HepG2 (cell line): Measurements from ENCODE around the gene AKAP9. TPM values are rescaled to one million over a fixed set of nuclear protein-coding genes. Genes with fewer than 3 reads are reported as not detected.
A peak's percentile ranks its signal among the peaks of the same experiment; 100 is the strongest.
"Not testable (repeated sequence)": the region's sequence is repeated elsewhere in the genome, so short reads cannot be mapped to it uniquely, and the experiment has no call there.

Experiments
- ATAC-seq: fragments of 200-7000 bp; cut with Tn5 transposase; 3 replicates; pipeline ENCODE4 v1.9.1; 2020; ENCODE audit warnings: mild to moderate bottlenecking, moderate library complexity
- BruUV-seq: library from RNA; stranded (reverse); fragments of 400-500 nt; replicated peaks from 2 replicates; lab custom pipeline; 2021; lab: Mats Ljungman, UMichigan
- CTCF ChIA-PET: fragments of 300-600 bp; formaldehyde crosslinking; extraction: SDS; loops from one replicate; lab custom pipeline; 2021; ENCODE audit warnings: low total read pairs, inconsistent platforms, low intra/inter-chr PET ratio; lab: Yijun Ruan, JAX
- POLR2A ChIA-PET: fragments of 350-600 bp; sonication (Branson Sonifier 250); formaldehyde crosslinking; loops from one replicate; lab custom pipeline; 2020; ENCODE audit warnings: antibody characterized with exemption, inconsistent platforms; lab: Yijun Ruan, JAX
- DNase-seq: peaks from one replicate; pipeline ENCODE4 v3.0.0-alpha.2; 2015; ENCODE audit warnings: low spot score
- FAIRE-seq: peaks from 3 replicates; lab custom pipeline; 2011; peaks lifted over from hg19 to GRCh38; lab: Jason Lieb, UNC
- H2AFZ ChIP-seq: one replicate; pipeline ENCODE4 v1.6.1; 2011; ENCODE audit warnings: low read length, inconsistent platforms
- H3K27ac ChIP-seq: fragments of 300-600 bp; 3 replicates; pipeline ENCODE4 v1.8.0; 2011; ENCODE audit warnings: mixed run types, mild to moderate bottlenecking, mixed read lengths, low read length, inconsistent platforms; ENCODE audit not compliant: insufficient read depth; ENCODE audit errors: extremely low read length
- H3K27me3 ChIP-seq, 2 experiments: fragments of 200-600 bp in 1 of 2; 2 replicates in 1 of 2; 3 replicates in 1 of 2; pipeline versions ENCODE4 v1.6.0 to v1.8.0; 2011; ENCODE audit warnings: low read length in 2 of 2, mild to moderate bottlenecking in 2 of 2, moderate library complexity in 2 of 2, inconsistent platforms in 1 of 2; ENCODE audit not compliant: insufficient read depth in 2 of 2, control insufficient read depth in 1 of 2
- H3K36me3 ChIP-seq, 2 experiments: fragments of 200-600 bp in 1 of 2; replicated peaks in 1 of 2; 2 replicates in 1 of 2; 3 replicates in 1 of 2; pipeline versions ENCODE4 v1.5.1 to v1.8.0; 2011; ENCODE audit warnings: low read length in 2 of 2, inconsistent platforms in 1 of 2; ENCODE audit not compliant: insufficient read depth in 2 of 2, control insufficient read depth in 1 of 2
- H3K4me1 ChIP-seq: 2 replicates; pipeline ENCODE4 v1.5.1; 2012; ENCODE audit warnings: low read length, inconsistent platforms; ENCODE audit not compliant: insufficient read depth
- H3K4me2 ChIP-seq: 2 replicates; pipeline ENCODE4 v1.6.0; 2011; ENCODE audit warnings: low read depth, low read length, inconsistent platforms
- H3K4me3 ChIP-seq, 3 experiments: fragments of 200-600 bp in 1 of 3; sonication (generic), shearing (Covaris generic) in 1 of 3; replicated peaks in 1 of 3; 2 replicates each; pipeline ENCODE4 v1.5.1; 2011 to 2016; ENCODE audit warnings: low read length in 3 of 3, inconsistent platforms in 2 of 3, low read depth in 2 of 3, mild to moderate bottlenecking in 2 of 3, control low read depth in 1 of 3, mixed read lengths in 1 of 3; ENCODE audit not compliant: insufficient read depth in 1 of 3
- H3K79me2 ChIP-seq: one replicate; pipeline ENCODE4 v1.6.1; 2011; ENCODE audit warnings: low read length, inconsistent platforms; ENCODE audit not compliant: insufficient read depth
- H3K9ac ChIP-seq: 2 replicates; pipeline ENCODE4 v1.6.0; 2011; ENCODE audit warnings: mild to moderate bottlenecking, low read depth, low read length, inconsistent platforms; ENCODE audit not compliant: insufficient read depth
- H3K9me3 ChIP-seq: 2 replicates; pipeline ENCODE4 v1.5.1; 2012; ENCODE audit warnings: mild to moderate bottlenecking, low read length
- H4K20me1 ChIP-seq: 2 replicates; pipeline ENCODE4 v1.6.0; 2011; ENCODE audit warnings: inconsistent platforms, mild to moderate bottlenecking, low read length, moderate library complexity; ENCODE audit not compliant: insufficient read depth
- ATRX ChIP-seq: sonication (generic); formaldehyde crosslinking; IDR thresholded peaks from 2 replicates; pipeline ENCODE4 v1.4.0; 2020; ENCODE audit warnings: missing genetic modification reagents, borderline replicate concordance
- MAFF ChIP-seq: IDR thresholded peaks from 2 replicates; pipeline ENCODE4 v1.6.1; 2011; ENCODE audit warnings: low read depth, low read length, improper control_type of control experiment
- MAFK ChIP-seq, 2 experiments: IDR thresholded peaks in 1 of 2; conservative IDR thresholded peaks in 1 of 2; 2 replicates each; pipeline ENCODE4 v1.6.1; 2011; ENCODE audit warnings: improper control_type of control experiment in 2 of 2, low read length in 2 of 2
- ZNF317 ChIP-seq: sonication (generic); formaldehyde crosslinking; IDR thresholded peaks from 2 replicates; pipeline ENCODE4 v1.5.0; 2020; ENCODE audit warnings: mild to moderate bottlenecking, missing genetic modification reagents
- ZNF564 ChIP-seq: sonication (generic); formaldehyde crosslinking; IDR thresholded peaks from 2 replicates; pipeline ENCODE4 v1.8.1; 2023; ENCODE audit warnings: mild to moderate bottlenecking, missing genetic modification reagents
- WGBS: methylation state at CpG from one replicate; pipeline ENCODE4 v1.1.6; 2017; ENCODE audit warnings: low lambda C conversion rate; 5-methylcytosine and 5-hydroxymethylcytosine counted together
- in situ Hi-C: cut with HindIII; loops from 2 replicates; pipeline ENCODE4 v1.10.0; 2017; ENCODE audit warnings: low pct_unique_long_range_greater_than_20kb; ENCODE audit not compliant: extremely low pct_ligation_motif_present
- intact Hi-C: fragments of 100-400 bp; cut with micrococcal nuclease; formaldehyde crosslinking; loops from one replicate; pipeline ENCODE4 v1.10.0; 2022; ENCODE audit not compliant: unreplicated experiment
- polyA plus RNA-seq, 8 experiments: library from polyadenylated mRNA; depleted of rRNA in 3 of 8; stranded (reverse) in 7 of 8; unstranded in 1 of 8; fragments of >200 nt; fragmentation: Illumina TruSeq in 4 of 8; extraction: Trizol in 4 of 8; gene quantifications; 2 replicates each; pipeline versions ENCODE4 v1.2.1 to v1.2.3, GENCODE V29; 2011 to 2016; ENCODE audit warnings: low read depth in 4 of 8, missing spikeins in 1 of 8, mixed read lengths in 1 of 8; ENCODE audit not compliant: insufficient read depth in 1 of 8
- total RNA-seq, 5 experiments: library from RNA; depleted of rRNA; stranded (reverse); fragments of >200 nt; fragmentation: Illumina TruSeq; extraction: Trizol; gene quantifications; 2 replicates each; pipeline ENCODE4 v1.2.3, GENCODE V29; 2016; ENCODE audit warnings: low read depth in 1 of 5
- TF ChIP-seq, protein P1 (sequence below): sonication (generic); formaldehyde crosslinking; IDR thresholded peaks from 2 replicates; pipeline ENCODE4 v1.4.0; 2020; ENCODE audit warnings: missing genetic modification reagents, low read depth, mild to moderate bottlenecking, borderline replicate concordance

Gene AKAP9
- total and polyA plus RNA-seq, 2 of the 13 experiments (the other 11 are each of a cell fraction or from before 2014, with no cell fraction given): 27.6 to 33.1 TPM

GRCh38 chr7:91956464-91956863 is 15.8 kb downstream of the AKAP9 start:
- H3K4me2 ChIP-seq, H3K36me3 ChIP-seq, intact Hi-C loops, H3K27me3 ChIP-seq, in situ Hi-C loops, H2AFZ ChIP-seq, FAIRE-seq, DNase-seq, POLR2A ChIA-PET, H3K9ac ChIP-seq, ATAC-seq, H3K9me3 ChIP-seq, BruUV-seq, H3K4me3 ChIP-seq, CTCF ChIA-PET, H3K27ac ChIP-seq: not testable (repeated sequence)
- H3K79me2 ChIP-seq: peaks cover 58% of the 10 kb centered on the region
- H3K4me1 ChIP-seq: peaks cover 10% of the 10 kb centered on the region
- H4K20me1 ChIP-seq: peaks cover 13% of the 10 kb centered on the region; the same call in 1 of the 2 replicates
- 87% methylated on average over 2 of the region's 2 CpGs for WGBS

DNA sequence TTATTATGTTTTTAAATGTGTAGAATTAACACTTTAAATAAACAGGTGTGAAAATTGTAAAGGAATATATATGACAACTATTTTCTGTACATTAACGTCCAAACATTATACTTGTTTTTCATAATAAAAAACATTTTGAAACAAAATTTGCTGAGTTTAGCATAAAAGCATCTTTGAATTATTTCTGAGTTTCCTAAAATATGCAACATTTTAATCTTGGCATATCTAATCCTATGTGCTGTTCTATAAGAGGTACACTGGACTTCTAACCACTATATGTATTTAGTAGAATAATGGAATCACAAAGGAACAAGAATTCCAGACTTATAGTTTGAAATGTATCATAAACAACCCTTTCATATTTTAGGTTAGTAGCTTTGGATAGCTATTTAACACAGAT is 16.6 kb downstream of the AKAP9 start:
- BruUV-seq: no TSS peak
- H3K4me1 ChIP-seq: peaks cover 9% of the 10 kb centered on the region
- no peak overlapping the region for H3K27ac ChIP-seq
- H3K27me3 ChIP-seq: no peaks in the 10 kb centered on the region
- ChIA-PET CTCF (no interaction called here), POLR2A (no interaction called here)
- H2AFZ ChIP-seq: no peak overlapping the region
- no peaks in the 10 kb centered on the region for H3K9me3 ChIP-seq
- no peak overlapping the region for H3K9ac ChIP-seq
- ATAC-seq (no peak), DNase-seq (no peak), FAIRE-seq (no peak)
- H3K79me2 ChIP-seq: peaks cover 55% of the 10 kb centered on the region
- intact Hi-C loops (no loop called here), in situ Hi-C loops (no loop called here)
- peaks cover 12% of the 10 kb centered on the region; the same call in 1 of the 2 replicates for H4K20me1 ChIP-seq
- no peak overlapping the region for H3K4me3 ChIP-seq
- TF ChIP-seq ATRX (CRISPR knock-in tag) (no peak), ZNF564 (CRISPR knock-in tag) (no peak), ZNF317 (CRISPR knock-in tag) (peak; percentile 94), MAFK (conservative IDR thresholded peaks at IDR 0.05 in 1 of 2, IDR thresholded peaks at IDR 0.05 in 1 of 2; ENCODE audit: low read length in 2 of 2) (peak; percentile 55 to 77), MAFF (peak; percentile 62; the same call in 1 of the 2 replicates)
- TF ChIP-seq, protein P1, sequence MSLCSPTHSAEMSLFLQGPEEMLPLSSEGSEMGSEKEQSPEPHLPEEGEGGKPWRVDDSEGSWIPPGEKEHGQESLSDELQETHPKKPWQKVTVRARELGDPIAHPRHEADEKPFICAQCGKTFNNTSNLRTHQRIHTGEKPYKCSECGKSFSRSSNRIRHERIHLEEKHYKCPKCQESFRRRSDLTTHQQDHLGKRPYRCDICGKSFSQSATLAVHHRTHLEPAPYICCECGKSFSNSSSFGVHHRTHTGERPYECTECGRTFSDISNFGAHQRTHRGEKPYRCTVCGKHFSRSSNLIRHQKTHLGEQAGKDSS (CRISPR knock-in tag): no peak
- 0 out of 5 replicates have a peak, but pooled peaks cover 0 to 3% of the 10 kb centered on the region in 2 experiments for H3K36me3 ChIP-seq
- H3K4me2 ChIP-seq: no peak overlapping the region
- 95% methylated on average over 1 of the region's 1 CpG for WGBS
